NOMO-1 treated with dmso at 0.1 percent for 144 hours (cell line): ENCODE data around the gene GOLGA1.
"Not testable (repeated sequence)": the region's sequence is repeated elsewhere in the genome, so short reads cannot be mapped to it uniquely, and the experiment has no call there.

Source experiments
- DNase-seq: peaks from one replicate; lab custom pipeline; 2025; ENCODE audit not compliant: unreplicated experiment; lab: John Stamatoyannopoulos, UW

The GOLGA1 gene, protein sequence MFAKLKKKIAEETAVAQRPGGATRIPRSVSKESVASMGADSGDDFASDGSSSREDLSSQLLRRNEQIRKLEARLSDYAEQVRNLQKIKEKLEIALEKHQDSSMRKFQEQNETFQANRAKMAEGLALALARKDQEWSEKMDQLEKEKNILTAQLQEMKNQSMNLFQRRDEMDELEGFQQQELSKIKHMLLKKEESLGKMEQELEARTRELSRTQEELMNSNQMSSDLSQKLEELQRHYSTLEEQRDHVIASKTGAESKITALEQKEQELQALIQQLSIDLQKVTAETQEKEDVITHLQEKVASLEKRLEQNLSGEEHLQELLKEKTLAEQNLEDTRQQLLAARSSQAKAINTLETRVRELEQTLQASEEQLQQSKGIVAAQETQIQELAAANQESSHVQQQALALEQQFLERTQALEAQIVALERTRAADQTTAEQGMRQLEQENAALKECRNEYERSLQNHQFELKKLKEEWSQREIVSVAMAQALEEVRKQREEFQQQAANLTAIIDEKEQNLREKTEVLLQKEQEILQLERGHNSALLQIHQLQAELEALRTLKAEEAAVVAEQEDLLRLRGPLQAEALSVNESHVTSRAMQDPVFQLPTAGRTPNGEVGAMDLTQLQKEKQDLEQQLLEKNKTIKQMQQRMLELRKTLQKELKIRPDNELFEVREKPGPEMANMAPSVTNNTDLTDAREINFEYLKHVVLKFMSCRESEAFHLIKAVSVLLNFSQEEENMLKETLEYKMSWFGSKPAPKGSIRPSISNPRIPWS

DNA sequence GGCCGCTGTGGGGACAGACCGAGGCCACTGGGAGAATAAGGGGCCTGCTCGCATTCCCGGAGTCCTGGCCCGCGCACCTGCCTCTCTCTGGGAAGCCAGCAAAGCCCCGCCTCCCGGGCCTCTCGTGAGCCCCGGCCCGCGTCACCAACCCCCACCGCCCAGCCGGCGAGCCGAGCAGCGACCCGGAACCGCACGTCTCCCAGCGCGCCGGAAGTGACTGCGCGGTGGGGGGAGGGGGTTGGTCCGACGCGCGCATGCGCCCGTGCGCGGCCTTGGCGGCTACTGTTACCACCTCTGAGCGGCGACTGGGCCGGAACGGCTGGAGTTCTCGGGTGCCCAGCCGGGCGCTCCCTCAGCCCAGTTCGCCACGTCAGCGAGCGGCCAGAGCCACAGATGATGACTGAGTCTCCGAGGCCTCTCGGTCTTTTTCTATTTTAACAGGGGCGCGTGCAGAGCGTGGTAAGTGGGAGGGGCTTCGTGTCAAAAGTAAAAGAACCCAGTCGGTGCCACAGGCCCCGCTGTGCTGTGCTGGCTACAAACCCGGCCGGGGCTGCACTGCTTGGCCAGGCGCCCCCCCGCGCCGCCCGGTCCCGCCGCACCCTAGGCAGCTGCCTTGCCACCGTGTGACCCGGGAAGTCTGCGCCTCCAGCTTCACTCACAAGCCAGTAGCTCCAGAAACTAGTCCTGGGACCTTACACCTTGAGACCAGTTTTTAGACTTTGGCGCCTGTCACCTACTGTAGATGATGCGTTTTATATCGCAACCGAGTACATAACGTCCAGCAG is at the start of gene GOLGA1:
TSS of gene GOLGA1 (minus strand) at position 190 of the 785 bp plus-strand sequence. CDS start 2,372 bp downstream, outside the sequence.
- DNase-seq: peak; percentile 89

DNA sequence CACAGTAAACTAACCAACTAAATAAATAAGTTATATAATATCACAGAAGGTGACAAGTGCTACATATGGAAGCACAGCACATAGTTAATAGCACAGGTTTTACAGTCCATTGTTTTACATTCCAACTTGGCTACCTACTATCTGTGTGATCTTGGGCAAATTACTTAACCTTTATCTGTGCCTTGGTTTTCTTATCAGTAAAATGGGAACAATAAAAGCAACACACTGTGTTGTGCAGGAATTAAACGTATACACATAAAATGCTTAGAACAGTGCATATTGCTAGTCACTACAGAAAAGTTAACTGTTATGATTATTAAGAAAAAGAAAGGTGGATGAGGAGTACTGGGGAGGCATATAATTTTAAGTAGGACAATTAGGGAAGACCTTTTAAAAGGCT is 42.8 kb upstream of the GOLGA1 start:
- DNase-seq: no peak

DNA sequence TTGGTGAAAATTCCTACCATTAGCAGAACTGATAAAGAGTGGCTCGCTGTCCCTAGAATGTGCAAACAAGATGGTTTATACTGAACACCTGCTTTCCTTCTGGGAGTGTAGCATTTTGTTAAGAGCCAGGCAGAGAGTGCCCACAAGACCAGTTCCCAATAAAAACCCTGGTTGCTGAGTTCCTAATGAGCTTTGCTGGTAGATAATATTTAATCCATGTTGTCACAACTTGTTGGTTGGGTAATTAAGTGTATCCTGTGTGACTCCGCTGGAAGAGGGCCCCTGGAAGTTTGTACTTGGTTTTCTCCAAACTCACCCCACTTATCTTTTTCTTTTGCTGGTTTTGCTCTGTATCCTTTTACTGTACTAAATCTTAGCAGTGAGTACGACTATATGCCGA is 39.5 kb upstream of the GOLGA1 start:
- no peak for DNase-seq

DNA sequence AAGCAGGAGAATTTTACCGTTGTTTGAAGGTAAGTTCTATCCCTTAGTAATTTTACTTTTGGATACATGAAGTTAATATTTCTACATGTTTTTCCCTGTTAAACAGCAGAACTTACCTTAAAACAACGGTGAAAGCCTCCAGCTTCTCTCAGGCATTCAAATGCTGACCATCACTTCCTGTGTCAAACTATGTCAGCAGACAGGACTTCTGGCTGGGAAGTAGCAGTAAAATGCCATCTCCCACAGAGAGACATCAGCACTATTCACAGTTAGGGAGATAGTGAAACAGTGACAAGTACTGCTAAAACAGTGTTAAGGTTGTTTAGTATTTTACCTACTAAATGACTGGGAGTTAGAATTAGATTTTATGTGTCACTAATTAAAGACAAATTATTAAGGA is 34.2 kb upstream of the GOLGA1 start:
- DNase-seq: no peak

DNA sequence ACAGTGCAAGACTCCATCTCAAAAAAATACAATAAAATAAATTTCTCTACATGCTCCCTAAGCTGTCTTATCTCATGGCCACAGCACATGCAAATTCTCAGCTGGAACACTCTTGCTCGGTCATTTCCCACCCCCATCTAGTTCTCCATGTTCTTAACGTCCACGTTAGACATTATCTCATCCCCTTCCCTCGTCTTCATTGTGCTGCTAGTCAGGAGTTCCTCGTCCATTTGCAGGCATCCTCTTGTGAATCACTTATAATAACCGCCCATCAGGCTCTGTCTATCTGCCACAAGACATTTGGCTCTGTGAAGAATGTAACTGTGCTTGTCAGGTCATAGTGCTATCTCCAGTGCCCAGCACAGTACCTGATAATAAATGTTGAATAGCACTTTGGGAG is 32.9 kb upstream of the GOLGA1 start:
- DNase-seq: no peak

DNA sequence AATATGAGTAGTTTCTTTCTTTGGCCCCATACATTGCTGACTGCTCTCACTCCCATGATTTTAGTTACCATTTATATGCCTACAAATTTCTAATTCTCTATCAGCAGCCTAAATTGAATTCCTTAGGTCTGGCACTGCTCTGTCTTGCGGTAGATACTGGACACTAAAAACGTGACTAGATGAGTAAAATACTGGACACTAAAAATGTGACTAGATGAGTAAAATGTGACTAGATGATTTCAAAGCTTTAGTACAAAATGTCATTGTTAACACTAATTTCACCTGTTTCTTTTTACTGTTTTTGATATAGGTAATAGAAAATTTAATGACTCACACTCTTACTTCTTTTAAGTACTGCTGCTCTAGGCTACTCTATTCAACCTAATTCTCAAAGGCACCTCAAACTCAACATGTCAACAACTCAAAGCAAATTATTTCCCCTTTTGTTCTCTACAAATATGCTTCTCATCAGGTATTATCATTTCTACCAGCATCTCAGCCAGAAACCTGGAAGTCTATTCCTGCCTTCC is 31.4 kb upstream of the GOLGA1 start:
- DNase-seq: no peak

DNA sequence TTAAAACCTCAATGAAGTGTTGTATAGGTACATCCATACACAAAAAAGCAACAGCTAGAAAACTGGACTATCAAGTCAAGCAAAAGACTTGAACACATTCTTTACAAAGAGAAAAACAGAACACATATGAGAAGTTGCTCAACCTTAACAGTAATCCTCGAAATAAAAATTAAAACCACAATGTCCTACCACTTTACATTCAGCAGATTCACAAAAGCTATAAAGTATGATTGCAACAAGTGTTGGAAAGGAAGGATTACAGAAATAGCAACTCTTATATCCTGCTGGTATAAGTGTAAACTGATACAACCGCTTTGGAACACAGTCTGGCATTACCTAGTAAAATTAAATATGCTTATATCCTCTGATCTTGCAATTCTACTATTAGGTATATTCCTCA is 28.5 kb upstream of the GOLGA1 start:
- no peak for DNase-seq

DNA sequence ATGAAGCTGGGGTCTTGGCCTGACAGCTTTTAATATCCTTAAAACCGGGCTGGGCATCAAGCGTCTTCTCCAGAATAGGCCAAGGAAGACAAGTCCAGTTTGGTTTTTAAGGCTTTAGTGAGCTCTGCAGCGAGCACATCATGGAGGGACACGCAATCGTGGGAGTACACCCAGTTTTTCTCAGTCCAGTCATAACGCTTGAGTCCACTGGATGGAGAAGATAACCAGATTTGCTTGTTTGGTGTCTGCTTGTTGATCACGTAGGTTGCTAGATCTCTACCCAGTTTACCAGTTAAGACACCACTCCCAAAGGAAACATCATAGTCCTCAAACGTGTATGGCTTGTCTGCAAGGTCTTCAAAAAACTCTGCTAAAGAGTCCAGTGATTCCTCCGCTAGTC is 27.4 kb upstream of the GOLGA1 start:
- no peak for DNase-seq

DNA sequence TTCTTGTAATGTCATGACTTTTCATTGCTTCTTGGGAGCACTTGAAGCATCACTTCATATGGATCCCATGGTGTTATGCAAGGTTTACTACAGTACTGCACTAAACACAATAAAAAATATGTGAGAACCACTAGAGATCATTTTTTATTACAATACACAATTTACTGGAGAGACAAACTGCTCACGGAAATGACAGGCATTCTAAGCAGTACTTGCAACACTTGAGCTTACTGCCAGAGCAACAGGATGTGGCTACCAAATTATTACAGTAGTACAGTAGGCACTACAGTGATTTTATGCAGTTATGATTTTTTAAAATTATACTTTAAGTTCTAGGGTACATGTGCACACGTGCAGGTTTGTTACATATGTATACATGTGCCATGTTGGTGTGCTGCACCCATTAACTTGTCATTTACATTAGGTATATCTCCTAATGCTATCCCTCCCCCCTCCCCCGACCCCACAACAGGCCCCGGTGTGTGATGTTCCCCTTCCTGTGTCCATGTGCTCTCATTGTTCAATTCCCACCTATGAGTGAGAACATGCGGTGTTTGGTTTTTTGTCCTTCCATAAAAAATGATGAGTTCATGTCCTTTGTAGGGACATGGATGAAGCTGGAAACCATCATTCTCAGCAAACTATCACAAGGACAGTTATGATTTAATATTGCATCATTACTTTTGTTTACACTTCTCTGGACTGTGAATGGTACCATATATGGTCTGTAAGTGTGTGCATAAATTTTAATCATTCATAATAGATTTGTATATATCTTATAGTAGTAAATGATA is 25.1 kb upstream of the GOLGA1 start:
- peak; percentile 36 for DNase-seq

DNA sequence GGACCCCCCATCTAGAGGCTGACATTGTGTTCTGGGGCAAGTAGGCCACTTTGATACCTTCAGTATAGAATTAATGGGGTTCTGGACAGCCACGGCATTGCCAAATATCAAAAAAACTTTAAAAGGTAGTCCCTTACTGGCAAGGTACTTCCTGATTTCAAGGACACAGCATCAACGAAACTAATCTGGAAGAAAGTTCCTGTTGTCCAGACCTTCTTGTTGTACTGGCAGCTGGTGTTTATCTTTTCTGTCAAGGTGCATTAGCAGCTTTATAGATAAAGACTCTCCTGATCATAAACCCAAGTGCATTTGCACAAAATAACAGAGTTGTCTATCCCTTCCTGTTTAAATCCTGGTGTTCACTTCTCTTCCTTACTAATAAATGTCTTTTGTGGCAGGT is 23.7 kb upstream of the GOLGA1 start:
- no peak for DNase-seq

DNA sequence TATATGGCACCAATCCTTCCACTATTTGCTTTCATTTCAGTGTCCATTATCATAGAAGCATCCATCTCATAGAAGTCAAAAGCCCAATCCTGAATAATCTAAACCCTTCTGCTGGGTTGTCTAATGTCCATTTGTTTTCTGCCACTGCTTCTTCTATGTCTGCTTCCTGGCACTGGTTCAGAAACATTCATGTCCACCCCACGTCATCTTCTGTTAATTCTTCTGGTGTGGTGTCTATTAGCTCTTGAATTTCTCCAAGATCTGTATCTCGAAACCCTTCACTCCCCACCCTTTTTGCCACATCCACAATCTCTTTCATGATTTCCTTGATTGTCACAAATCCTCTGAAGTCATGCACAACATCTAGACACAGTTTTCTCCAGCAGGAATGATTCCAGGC is 23.2 kb upstream of the GOLGA1 start:
- DNase-seq: no peak

DNA sequence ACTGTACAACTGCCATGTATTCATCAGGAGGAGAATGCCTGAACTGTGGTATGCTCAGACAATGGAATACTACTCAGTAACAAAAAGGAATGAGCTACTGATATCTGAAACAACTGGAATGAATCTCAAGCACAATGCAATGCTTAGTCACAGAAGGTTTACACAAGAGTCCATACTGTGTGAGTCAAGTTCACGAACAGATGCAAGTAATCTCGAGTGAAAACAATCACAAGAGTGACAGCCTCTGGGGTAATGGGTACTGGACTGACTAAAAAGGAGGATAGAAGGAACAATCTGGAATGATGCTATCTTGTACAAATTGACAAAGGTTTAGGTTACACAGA is 19.5 kb upstream of the GOLGA1 start:
- no peak for DNase-seq

DNA sequence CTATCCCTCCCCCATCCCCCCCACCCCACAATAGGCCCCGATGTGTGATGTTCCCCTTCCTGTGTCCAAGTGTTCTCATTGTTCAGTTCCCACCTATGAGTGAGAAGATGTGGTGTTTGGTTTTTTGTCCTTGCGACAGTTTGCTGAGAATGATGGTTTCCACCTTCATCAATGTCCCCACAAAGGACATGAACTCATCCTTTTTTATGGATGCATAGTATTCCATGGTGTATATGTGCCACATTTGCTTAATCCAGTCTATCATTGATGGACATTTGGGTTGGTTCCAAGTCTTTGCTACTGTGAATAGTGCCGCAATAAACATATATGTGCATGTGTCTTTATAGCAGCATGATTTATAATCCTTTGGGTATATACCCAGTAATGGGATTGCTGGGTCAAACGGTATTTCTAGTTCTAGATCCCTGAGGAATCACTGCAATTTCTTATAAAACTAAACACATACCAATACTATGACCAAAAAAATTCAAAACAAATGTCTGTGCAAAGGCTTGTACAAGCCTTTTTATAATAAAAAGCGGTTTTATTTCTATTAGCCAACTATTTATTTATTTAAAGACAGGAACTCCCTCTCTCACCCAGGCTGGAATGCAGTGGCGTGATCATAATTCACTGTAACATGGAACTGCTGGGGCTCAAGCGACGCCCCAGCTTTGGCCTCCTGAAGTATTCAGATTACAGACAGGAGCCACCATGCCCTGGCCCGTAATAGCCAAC is 19.0 kb upstream of the GOLGA1 start:
- not testable (repeated sequence) for DNase-seq

DNA sequence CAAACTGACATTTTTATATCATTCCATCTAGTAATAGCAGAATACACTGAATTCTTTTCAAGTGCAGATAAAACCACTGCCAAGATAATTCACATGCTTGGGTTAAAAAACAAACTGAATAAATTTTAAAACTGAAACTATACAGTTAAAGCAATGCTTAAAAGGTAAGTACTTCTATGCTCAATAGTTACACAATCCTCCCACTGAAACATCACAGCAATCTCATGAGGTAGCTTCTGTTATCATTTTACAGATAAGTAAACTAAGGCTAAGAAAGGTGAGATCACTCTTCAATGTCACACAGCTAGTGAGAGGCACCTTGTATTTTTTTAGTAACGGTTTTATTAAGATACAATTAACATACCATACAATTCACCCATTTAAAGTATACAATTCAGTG is 13.4 kb upstream of the GOLGA1 start:
- no peak for DNase-seq

DNA sequence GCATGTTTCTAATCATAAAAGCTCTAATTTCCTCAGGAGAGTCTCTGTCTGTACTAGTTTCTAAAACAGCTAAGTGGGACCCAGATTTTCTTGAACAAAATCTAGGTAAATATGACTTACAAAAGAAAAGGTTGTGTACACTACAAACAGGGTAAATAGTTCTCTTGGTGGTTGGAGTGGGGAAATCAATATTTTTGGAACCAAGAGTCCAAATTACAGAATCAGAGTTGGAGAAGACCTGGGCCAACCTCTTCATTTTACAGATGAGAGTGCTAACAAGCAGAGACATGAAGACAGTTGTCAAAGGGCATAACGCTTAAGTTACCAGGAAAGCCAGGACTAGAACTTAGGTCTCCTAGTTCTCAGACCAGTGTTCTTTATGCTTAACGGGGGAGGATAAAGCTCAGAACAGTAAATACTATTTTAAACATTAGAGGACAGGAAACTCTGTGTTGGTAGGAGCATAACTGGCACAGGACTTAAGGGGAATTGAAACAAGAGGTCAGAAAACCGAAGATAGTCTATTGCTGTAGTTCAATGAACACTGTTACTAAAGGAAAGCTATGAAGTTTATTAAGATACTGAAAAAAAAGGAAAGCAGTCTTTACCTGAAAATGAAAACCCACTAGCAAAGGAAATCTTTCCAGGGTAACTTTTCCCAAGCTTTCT is 9.3 kb upstream of the GOLGA1 start:
- DNase-seq: no peak

DNA sequence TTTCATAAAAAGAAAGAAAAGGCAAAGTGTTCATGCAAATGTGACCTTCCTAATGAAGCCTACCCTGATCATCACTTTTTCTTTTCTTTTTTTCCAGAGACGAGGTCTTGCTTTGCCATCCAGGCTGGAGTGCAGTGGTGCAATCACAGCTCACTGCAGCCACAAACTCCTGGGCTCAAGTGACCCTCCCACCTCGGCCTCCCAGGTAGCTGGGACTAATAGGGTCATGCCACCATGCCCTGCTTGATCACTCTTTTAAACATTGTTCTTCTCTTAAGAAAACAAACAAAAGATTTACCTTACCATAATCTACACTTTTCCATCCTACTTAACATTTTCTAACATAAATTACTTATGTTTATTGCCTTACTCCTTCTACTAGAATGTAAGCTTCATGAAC is 8.5 kb upstream of the GOLGA1 start:
- no peak for DNase-seq

DNA sequence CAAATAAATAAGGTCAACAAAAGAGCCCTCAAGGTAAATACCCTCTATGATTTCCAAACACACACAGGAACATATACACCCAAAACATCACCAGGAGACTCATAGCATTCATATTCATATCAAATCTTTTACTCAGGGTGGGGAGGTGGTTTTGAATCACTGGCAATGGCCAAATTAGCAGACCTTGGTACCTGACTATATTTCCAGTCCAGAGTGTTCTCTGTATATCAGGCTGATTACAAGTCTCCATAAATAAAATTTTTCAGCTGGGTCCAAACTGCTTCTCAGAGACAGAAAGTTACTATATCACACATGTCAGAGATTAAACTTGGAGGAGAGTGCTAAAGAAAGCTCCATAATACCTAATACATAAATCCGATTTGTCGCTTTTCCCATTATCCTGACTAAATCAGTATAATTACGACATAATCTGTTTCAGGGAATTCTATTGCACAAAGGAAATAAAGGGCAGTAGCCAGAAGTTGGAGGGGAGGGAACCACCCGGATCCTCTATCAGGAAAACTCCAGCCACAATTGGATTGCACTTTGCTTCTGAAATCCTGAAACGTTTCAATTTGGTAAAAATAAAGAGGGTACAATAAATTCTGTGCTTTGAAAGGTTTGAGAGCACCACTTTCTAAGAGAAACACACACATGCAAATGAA is 7.0 kb upstream of the GOLGA1 start:
- DNase-seq: no peak

DNA sequence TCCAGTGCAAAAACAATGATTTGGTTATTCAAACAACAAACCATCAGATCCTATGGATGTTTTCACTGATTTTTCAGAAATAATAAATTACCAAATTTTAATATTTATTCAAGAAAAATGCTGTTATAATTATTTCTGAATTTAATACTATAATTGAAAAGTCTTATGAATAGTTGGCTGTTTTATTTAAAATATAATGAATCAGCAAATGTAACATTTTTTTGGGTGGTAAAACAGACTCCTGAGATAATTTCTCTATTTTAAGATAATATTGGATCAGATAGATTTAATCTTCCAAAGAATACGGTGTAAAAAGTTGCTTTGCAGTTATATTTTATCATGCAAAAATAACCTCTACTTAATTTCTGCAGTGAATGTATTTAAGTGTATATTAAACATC is 5.3 kb upstream of the GOLGA1 start:
- no peak for DNase-seq
